ENCODE results near the gene RASA2. TPM values are rescaled to one million over a fixed set of nuclear protein-coding genes. Genes with fewer than 3 reads are reported as not detected.
A peak's percentile ranks its signal among the peaks of the same experiment; 100 is the strongest.
"Not testable (repeated sequence)": the region's sequence is repeated elsewhere in the genome, so short reads cannot be mapped to it uniquely, and the experiment has no call there.

The RASA2 gene
- total RNA-seq, 2 experiments from 2014 or later: 53.7 to 54.5 TPM

DNA sequence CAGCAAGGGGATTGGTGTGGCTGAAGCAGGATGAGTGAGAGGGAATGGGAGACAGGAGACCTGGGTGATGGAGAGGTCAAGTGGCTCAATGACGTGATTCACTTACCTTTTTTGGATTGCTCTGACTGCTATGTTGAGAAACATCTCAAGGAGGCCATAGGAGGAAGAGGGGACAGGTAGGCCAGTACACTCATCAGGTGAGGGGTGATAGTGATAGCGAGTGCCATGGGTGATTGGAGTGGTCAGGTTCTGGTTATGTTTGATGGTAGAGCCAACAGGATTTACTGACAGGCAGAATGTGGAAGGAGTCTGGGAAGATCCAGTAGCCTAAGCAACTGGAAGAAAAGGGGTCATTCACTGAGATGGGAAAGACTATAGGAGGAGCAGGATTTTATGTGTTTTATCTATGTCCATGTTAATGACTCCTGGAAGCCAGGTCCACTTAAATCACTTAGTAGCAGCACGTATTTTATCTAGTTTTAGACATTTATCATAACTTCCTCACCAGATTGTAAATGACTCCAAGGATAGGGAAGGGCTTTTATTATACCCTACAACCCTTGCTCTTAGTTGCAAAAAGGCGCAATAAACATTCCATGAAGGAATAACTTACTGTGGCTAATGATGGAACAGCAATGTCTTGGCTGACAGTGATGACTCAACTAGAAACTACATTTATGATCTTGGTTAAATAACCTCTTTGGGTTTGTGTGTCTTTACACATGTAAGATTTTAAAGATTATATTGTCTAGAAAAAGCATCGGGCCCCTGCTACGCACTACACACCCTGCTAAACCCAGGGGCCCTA is 131.5 kb downstream of the RASA2 start:
- ChIA-PET POLR2A (no interaction called here), CTCF (no interaction called here)
- no peaks in the 10 kb centered on the region for H3K27me3 Mint-ChIP-seq
- H3K27ac Mint-ChIP-seq: no peak overlapping the region
- H3K4me3 Mint-ChIP-seq: no peak overlapping the region
- no peaks in the 10 kb centered on the region for H3K9me3 Mint-ChIP-seq
- no peak for DNase-seq
- peaks cover 38% of the 10 kb centered on the region for H3K36me3 Mint-ChIP-seq (ENCODE audit: low read depth)
- H3K4me1 Mint-ChIP-seq: peaks cover 8% of the 10 kb centered on the region

GRCh38 chr3:141618938-141619337 is 132.1 kb downstream of the RASA2 start:
- no peak for DNase-seq
- no peaks in the 10 kb centered on the region for H3K27me3 Mint-ChIP-seq

DNA sequence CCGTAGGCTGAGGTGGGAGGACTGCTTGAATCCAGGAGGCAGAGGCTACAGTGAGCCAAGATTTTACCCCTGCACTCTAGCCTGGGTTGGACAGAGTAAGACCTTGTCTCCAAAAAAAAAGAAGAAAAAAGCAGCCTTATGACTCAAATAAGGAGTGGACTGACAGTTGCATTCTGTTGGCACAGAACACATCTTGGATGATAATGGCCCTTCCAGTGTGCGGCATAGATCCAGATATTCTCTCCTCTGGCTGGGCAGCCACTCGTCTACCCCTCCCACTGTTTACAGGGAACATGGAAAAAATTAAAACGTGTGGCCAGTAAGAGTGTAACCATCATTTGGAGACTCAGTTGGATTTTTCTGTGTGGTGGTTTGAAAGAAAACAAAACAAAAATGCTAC is 132.6 kb downstream of the RASA2 start:
- POLR2A ChIA-PET: interaction anchor here (0.8 kb wide), 1 partner anchor 9 kb away, joined by 4 read pairs; no protein-coding TSS in a partner anchor
- CTCF ChIA-PET: no interaction called here
- no peak for DNase-seq
- Mint-ChIP-seq H3K4me1 (peaks cover 8% of the 10 kb centered on the region), H3K36me3 (ENCODE audit: low read depth) (peaks cover 32% of the 10 kb centered on the region), H3K4me3 (no peak overlapping the region), H3K27ac (no peak overlapping the region), H3K9me3 (no peaks in the 10 kb centered on the region), H3K27me3 (no peaks in the 10 kb centered on the region)

More at GRCh38 chr3:141618938-141619337, 132.1 kb downstream of the RASA2 start:
- H3K27ac Mint-ChIP-seq: no peak overlapping the region
- no peak overlapping the region for H3K4me3 Mint-ChIP-seq
- ChIA-PET CTCF (no interaction called here), POLR2A (no interaction called here)
- H3K36me3 Mint-ChIP-seq (ENCODE audit: low read depth): peaks cover 37% of the 10 kb centered on the region
- H3K9me3 Mint-ChIP-seq: no peaks in the 10 kb centered on the region
- H3K4me1 Mint-ChIP-seq: peaks cover 8% of the 10 kb centered on the region

DNA sequence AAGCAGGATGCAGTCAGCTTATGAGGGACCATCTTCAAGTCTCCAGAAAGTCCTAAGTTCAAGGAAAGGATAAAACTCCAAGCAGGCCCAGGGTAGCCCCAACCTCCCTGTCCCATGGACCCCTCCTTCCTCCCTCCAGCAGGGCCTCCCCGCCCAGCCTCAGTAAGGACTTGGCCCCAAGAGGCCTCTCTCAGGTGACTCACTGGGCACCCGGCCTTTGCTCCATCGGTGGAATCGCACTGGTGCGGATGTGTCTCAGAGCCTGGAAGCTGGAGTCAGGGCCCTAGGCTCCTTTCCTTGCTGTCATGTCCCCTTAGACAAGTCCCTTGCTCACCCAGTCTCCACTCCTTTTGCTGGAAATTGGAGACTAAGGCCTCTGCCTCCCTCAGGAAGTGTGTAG is 136.9 kb downstream of the RASA2 start:
- Mint-ChIP-seq H3K27me3 (no peaks in the 10 kb centered on the region), H3K4me3 (no peak overlapping the region), H3K36me3 (ENCODE audit: low read depth) (no peaks in the 10 kb centered on the region), H3K9me3 (peaks cover 6% of the 10 kb centered on the region), H3K27ac (no peak overlapping the region), H3K4me1 (peaks cover 2% of the 10 kb centered on the region)
- CTCF ChIA-PET: no interaction called here
- POLR2A ChIA-PET: no interaction called here
- DNase-seq: no peak

DNA sequence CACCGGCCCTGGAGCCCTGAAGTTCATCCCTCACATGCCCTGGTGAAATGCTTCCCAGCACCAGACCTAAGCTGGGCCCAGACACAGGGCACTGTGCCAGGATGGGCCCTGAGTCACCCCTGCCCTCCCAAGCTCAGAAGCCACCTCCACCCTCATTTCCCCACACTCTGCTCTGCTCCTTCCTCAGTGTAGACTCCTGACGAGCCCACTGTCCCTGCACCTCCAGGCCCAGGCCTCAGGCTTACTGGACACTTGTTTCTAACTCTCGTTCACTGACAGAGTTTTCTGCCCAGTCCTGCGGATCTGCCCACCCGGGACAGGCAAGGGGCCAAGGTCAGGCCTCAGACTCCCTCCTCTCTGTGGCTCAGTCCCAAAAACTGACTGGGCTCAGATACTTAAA is 138.7 kb downstream of the RASA2 start:
- Mint-ChIP-seq H3K27me3 (no peaks in the 10 kb centered on the region), H3K36me3 (ENCODE audit: low read depth) (no peaks in the 10 kb centered on the region), H3K9me3 (peaks cover 16% of the 10 kb centered on the region), H3K27ac (no peak overlapping the region), H3K4me3 (no peak overlapping the region), H3K4me1 (peaks cover 2% of the 10 kb centered on the region)
- CTCF ChIA-PET: no interaction called here
- POLR2A ChIA-PET: no interaction called here
- no peak for DNase-seq

GRCh38 chr3:141628334-141628733 is 141.5 kb downstream of the RASA2 start:
- H3K4me3 Mint-ChIP-seq; H3K27me3 Mint-ChIP-seq; H3K27ac Mint-ChIP-seq; H3K36me3 Mint-ChIP-seq (ENCODE audit: low read depth); DNase-seq; H3K4me1 Mint-ChIP-seq: not testable (repeated sequence)
- H3K9me3 Mint-ChIP-seq: peaks cover 16% of the 10 kb centered on the region
- CTCF ChIA-PET: interaction anchor here (1.1 to 1.2 kb wide), 2 partner anchors 168 to 393 kb away, joined by 3 read pairs; no protein-coding TSS in a partner anchor
- POLR2A ChIA-PET: interaction anchor here (0.9 kb wide), 1 partner anchor 8 kb away, joined by 4 read pairs; no protein-coding TSS in a partner anchor

GRCh38 chr3:141628868-141629441 is 142.1 kb downstream of the RASA2 start:
- CTCF ChIA-PET: interaction anchor here (1.1 kb wide), 1 partner anchor 169 kb away, joined by 3 read pairs; no protein-coding TSS in a partner anchor

DNA sequence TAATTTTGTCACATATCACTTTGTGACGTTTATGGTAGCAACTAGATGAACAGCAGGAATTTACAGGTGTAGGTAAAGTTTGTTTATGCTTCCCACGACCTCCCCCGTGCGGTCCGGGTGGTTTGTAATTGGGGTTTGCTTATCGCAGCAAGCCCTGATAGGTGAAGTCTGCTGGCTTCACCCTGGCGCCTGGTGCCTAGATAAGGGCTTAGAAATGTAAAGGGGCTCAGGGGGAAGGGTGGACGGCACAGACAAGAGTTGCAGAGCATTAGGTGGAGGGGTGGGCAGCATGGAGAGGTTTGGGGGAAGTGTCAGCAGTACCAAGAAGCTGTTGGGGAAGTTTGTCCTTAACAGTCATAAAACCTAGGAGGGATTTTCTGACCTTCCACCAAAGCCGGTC is 143.1 kb downstream of the RASA2 start:
- CTCF ChIA-PET: no interaction called here
- DNase-seq: no peak
- POLR2A ChIA-PET: no interaction called here

More at GRCh38 chr3:141628868-141629441, 142.1 kb downstream of the RASA2 start:
- not testable (repeated sequence) for H3K4me3 Mint-ChIP-seq; H3K36me3 Mint-ChIP-seq (ENCODE audit: low read depth); H3K27ac Mint-ChIP-seq; H3K4me1 Mint-ChIP-seq; DNase-seq; H3K27me3 Mint-ChIP-seq
- peaks cover 16% of the 10 kb centered on the region for H3K9me3 Mint-ChIP-seq
- POLR2A ChIA-PET: interaction anchor here (0.9 kb wide), 1 partner anchor 9 kb away, joined by 4 read pairs; no protein-coding TSS in a partner anchor

GRCh38 chr3:141632779-141633374 is 146.1 kb downstream of the RASA2 start:
- peaks cover 6% of the 10 kb centered on the region for H3K27me3 Mint-ChIP-seq
- no peaks in the 10 kb centered on the region for H3K36me3 Mint-ChIP-seq (ENCODE audit: low read depth)
- H3K4me3 Mint-ChIP-seq: no peak overlapping the region
- DNase-seq: no peak
- peaks cover 16% of the 10 kb centered on the region for H3K9me3 Mint-ChIP-seq
- ChIA-PET POLR2A (no interaction called here), CTCF (interaction anchor here (0.9 to 1.6 kb wide), 4 partner anchors 11 to 178 kb away, joined by 3 to 7 read pairs (median 4); no protein-coding TSS in a partner anchor)
- H3K4me1 Mint-ChIP-seq: no peaks in the 10 kb centered on the region
- H3K27ac Mint-ChIP-seq: no peak overlapping the region

More for the DNA sequence above, 143.1 kb downstream of the RASA2 start:
- no peaks in the 10 kb centered on the region for H3K4me1 Mint-ChIP-seq
- H3K9me3 Mint-ChIP-seq: peaks cover 16% of the 10 kb centered on the region
- H3K27ac Mint-ChIP-seq: no peak overlapping the region
- peaks cover 6% of the 10 kb centered on the region for H3K27me3 Mint-ChIP-seq
- H3K36me3 Mint-ChIP-seq (ENCODE audit: low read depth): no peaks in the 10 kb centered on the region
- no peak overlapping the region for H3K4me3 Mint-ChIP-seq

DNA sequence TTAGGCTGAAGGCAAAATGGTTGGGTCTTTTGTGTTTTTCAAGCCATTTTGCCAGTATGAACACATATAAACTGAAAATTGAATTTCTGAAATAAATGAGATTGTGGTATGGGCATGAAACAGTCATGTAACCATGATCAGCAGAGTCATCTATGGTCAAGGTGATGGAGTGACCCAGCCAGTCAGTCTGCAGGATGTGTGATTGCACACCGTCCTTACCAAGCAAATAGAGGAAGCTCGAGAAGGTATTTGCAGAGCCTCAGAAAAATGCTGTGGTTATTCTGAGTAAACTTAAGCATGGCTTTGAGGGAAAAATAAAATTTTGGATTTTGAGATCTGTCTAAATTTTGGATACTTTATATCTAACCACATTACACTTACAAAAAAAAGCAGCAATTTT is 155.4 kb downstream of the RASA2 start:
- POLR2A ChIA-PET: no interaction called here
- CTCF ChIA-PET: interaction anchor here (0.9 kb wide), 1 partner anchor 182 kb away, joined by 4 read pairs; no protein-coding TSS in a partner anchor
- no peaks in the 10 kb centered on the region for H3K36me3 Mint-ChIP-seq (ENCODE audit: low read depth)
- no peak for DNase-seq
- H3K4me1 Mint-ChIP-seq: peaks cover 3% of the 10 kb centered on the region
- no peak overlapping the region for H3K27ac Mint-ChIP-seq
- no peaks in the 10 kb centered on the region for H3K27me3 Mint-ChIP-seq
- no peak overlapping the region for H3K4me3 Mint-ChIP-seq
- no peaks in the 10 kb centered on the region for H3K9me3 Mint-ChIP-seq

- Mint-ChIP-seq H3K27ac (no peak overlapping the region), H3K27me3 (no peaks in the 10 kb centered on the region), H3K9me3 (no peaks in the 10 kb centered on the region), H3K4me1 (peaks cover 3% of the 10 kb centered on the region), H3K36me3 (ENCODE audit: low read depth) (no peaks in the 10 kb centered on the region), H3K4me3 (no peak overlapping the region)
- POLR2A ChIA-PET: no interaction called here
- DNase-seq: no peak
- CTCF ChIA-PET: interaction anchor here (2.7 kb wide), 1 partner anchor 183 kb away, joined by 31 read pairs; no protein-coding TSS in a partner anchor
Measured at GRCh38 chr3:141643391-141643790, 156.6 kb downstream of the RASA2 start.

- Mint-ChIP-seq H3K4me1 (peaks cover 3% of the 10 kb centered on the region), H3K4me3 (no peak overlapping the region), H3K36me3 (ENCODE audit: low read depth) (no peaks in the 10 kb centered on the region), H3K27me3 (no peaks in the 10 kb centered on the region), H3K9me3 (no peaks in the 10 kb centered on the region), H3K27ac (no peak overlapping the region)
- ChIA-PET CTCF (interaction anchor here (0.7 to 2.7 kb wide), 4 partner anchors 74 to 332 kb away, joined by 3 to 31 read pairs (median 3); no protein-coding TSS in a partner anchor), POLR2A (no interaction called here)
- no peak for DNase-seq
Measured at GRCh38 chr3:141643796-141644195, 157.0 kb downstream of the RASA2 start.

DNA sequence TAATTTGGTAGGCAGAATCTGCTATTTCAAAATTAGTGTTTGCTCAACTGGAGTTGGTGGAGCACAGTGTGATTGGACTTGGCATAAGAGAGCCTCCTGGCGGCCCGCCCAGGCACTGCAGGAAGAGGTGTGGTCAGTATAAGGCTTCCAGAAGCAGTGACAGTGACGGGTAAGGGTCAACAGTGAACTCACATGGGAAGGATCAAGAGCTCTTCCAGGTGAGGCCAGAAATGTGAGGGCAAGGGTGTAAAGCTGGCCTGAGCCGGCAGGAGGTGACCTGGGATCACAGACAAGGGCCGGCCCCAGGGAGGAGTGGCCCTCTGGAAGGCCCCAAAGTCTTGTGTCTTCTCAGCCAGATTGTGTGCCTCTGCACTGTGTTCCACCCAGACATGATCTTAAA is 158.1 kb downstream of the RASA2 start:
- Mint-ChIP-seq H3K27me3 (no peaks in the 10 kb centered on the region), H3K4me3 (no peak overlapping the region), H3K27ac (no peak overlapping the region), H3K9me3 (no peaks in the 10 kb centered on the region), H3K4me1 (peaks cover 3% of the 10 kb centered on the region), H3K36me3 (ENCODE audit: low read depth) (no peaks in the 10 kb centered on the region)
- peak; percentile 80 for DNase-seq
- ChIA-PET CTCF (interaction anchor here (0.6 to 2.7 kb wide), 18 partner anchors 13 to 334 kb away, joined by 3 to 31 read pairs (median 3); no protein-coding TSS in a partner anchor), POLR2A (no interaction called here)

Measured in activated CD4-positive, alpha-beta memory T cell treated with anti-CD3 and anti-CD28 coated beads, Interleukin-2, amount 10 ng/mL, durations not matched to agents 7 days and 5 days (primary cell).